DOHH2 (cell line): ENCODE data around the gene UNC13B.

Source experiments
- CTCF ChIP-seq: fragments of 200-600 bp; sonication (generic); IDR thresholded peaks from one replicate; pipeline ENCODE4 v1.5.1; 2014; ENCODE audit warnings: antibody characterized with exemption, mild to moderate bottlenecking, low read depth, low read length; ENCODE audit not compliant: poor library complexity, severe bottlenecking
- EZH2phosphoT487 ChIP-seq: fragments of 200-600 bp; sonication (generic); IDR thresholded peaks from 2 replicates; pipeline ENCODE4 v1.6.1; 2017; ENCODE audit warnings: borderline replicate concordance, mild to moderate bottlenecking, antibody characterized with exemption, low read length, moderate library complexity, mixed read lengths

- TF ChIP-seq EZH2phosphoT487 (no peak), CTCF (no peak)
Observed at GRCh38 chr9:35385042-35385441, 223.2 kb downstream of the UNC13B start.
